Ectodermal cell (in vitro differentiated cells): Measurements from ENCODE around the gene CSAD.

Experiments used
- H3K27ac ChIP-seq: 2 replicates; pipeline ENCODE4 v1.7.0; 2013; ENCODE audit warnings: mild to moderate bottlenecking, low read depth, low read length; ENCODE audit not compliant: insufficient read depth, poor library complexity, severe bottlenecking
- H3K27me3 ChIP-seq: 2 replicates; pipeline ENCODE4 v1.7.0; 2013; ENCODE audit warnings: mild to moderate bottlenecking, low read length; ENCODE audit not compliant: insufficient read depth, control insufficient read depth, poor library complexity, severe bottlenecking
- H3K36me3 ChIP-seq: one replicate; pipeline ENCODE4 v1.7.0; 2013; ENCODE audit warnings: low read length; ENCODE audit not compliant: control insufficient read depth, insufficient read depth
- H3K4me1 ChIP-seq: one replicate; pipeline ENCODE4 v1.7.0; 2013; ENCODE audit warnings: low read length; ENCODE audit not compliant: control insufficient read depth, insufficient read depth
- H3K4me3 ChIP-seq: 2 replicates; pipeline ENCODE4 v1.7.0; 2013; ENCODE audit warnings: low read depth, low read length, control low read depth; ENCODE audit not compliant: insufficient read depth
- H3K9me3 ChIP-seq: 2 replicates; pipeline ENCODE4 v1.7.0; 2013; ENCODE audit warnings: mild to moderate bottlenecking, low read length, moderate library complexity; ENCODE audit not compliant: control insufficient read depth
- WGBS, 2 experiments: methylation state at CpG; one replicate each; pipeline ENCODE4 v1.1.7; 2013; ENCODE audit warnings: missing lambda C conversion rate in 2 of 2; 5-methylcytosine and 5-hydroxymethylcytosine counted together

Gene CSAD

DNA sequence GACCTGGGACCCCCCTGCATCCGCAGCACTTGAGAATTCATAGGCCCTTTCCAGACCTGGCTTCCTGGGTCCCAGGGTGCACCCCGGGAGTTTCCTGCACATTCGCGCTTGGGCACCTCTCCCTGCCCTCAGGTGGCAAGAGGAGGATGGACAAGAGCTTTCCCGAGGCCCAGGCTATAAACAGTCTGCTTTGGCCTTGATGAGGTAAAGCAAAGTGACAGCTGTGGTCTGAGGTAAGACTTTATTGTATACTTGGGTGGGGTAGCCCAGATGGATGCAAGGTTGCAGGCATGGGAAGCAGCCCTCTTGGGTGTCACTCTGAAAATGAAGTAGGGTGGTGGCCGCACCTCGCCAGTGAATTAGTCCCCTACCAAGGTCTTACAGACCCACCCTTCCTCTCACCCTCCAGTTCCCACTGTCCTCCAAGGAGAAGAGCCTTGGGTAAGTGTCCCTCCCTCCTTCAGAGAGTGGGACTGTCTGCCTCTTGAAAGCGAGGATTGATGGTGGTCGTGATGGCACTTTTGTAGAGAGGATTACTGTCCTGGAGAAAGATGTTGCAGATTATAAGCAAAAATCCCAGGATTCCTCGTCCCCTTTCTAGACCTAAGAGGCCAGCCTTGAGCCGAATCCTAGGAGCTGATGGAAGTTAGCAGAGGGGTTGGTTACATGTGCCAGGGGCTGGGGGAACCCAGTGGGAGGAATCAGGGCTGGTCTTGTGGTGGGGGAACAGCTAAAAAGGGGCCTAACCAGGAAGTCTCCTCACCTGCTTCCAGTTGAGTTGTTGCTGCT, 10.6 kb upstream of the CSAD start:
- H3K36me3 ChIP-seq, result peaks cover 17% of the 10 kb centered on the region
- 95 to 96% methylated on average over 11 of the region's 11 CpGs for WGBS, 2 experiments
- H3K27me3 ChIP-seq, result peaks cover 15% of the 10 kb centered on the region
- H3K9me3 ChIP-seq, result no peaks in the 10 kb centered on the region
- no peak overlapping the region for H3K4me3 ChIP-seq
- H3K4me1 ChIP-seq, result peaks cover 3% of the 10 kb centered on the region
- no peak overlapping the region for H3K27ac ChIP-seq

DNA sequence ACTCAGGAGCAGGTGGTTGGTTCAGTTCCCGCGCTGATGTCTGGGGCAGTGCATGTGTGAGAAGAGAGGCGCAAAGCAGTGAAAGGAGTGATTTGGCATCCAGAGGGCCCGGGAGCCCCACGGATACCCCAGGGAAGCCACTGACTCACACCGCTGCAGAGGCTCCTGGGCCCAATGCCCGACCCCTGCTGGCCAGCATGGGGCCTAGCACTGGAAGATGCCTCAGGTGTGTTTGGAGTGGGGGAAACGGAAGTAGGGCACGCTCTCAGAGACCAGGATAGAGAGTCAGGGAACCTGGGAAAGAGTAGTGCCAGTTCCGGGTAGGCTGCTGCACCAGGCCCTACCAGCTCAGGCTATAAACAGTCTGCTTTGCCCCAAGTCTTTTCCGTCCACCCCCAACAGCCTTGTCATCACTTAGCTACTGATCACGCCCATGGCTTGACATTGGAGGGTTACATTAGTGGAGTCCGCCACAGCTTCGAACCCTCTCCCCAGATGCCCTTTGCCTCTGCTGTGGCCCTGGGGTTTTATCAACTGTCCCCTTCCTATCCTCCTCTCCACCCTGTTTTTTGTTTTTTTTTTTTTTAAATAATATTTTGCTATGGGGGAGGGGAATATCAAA, 9.5 kb upstream of the CSAD start:
- 51 to 52% methylated on average over 14 of the region's 14 CpGs for WGBS, 2 experiments
- Histone ChIP-seq H3K27ac (no peak overlapping the region), H3K4me1 (peaks cover 3% of the 10 kb centered on the region), H3K36me3 (peaks cover 27% of the 10 kb centered on the region), H3K27me3 (peaks cover 5% of the 10 kb centered on the region), H3K4me3 (no peak overlapping the region), H3K9me3 (no peaks in the 10 kb centered on the region)

DNA sequence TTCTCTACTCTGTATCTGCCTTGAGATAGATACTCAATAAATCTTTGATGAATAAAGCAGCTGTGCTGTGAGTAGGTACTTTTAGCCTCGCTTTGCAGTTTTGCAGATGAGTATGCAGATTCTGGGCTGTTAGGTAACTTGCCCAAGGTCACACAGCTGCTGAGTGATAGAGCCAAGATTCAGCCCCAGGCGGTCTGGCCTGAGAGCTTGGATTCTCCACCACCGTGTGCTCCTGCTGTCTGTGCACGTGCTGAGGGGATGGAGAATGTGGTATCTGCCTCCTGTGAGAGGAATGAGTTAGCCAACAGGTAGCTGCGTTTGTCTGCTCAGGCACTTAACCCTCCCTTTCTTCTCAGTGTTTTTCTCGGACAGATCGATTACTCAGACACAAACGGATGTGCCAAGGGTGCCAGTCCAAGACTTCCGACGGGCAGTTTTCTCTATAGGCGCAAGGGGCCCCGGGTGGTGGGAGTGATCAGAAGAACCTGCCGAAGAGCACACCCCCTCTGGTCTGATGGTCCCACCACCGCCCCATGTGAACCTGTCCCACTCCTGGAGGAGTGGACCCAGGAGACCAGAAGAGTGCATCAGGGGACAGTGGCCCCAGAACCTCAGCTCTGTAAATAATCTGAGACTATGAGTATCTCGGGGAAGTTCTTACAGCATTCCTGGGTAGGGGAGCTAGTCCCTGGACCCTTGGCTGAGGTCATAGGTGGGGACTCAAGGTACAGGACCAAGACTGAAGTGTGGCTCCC, 6.6 kb upstream of the CSAD start:
- WGBS, 2 experiments, result 94% methylated on average over 15 of the region's 15 CpGs
- Histone ChIP-seq H3K4me1 (peaks cover 12% of the 10 kb centered on the region), H3K4me3 (no peak overlapping the region), H3K9me3 (no peaks in the 10 kb centered on the region), H3K27ac (no peak overlapping the region), H3K36me3 (peaks cover 43% of the 10 kb centered on the region), H3K27me3 (no peaks in the 10 kb centered on the region)

DNA sequence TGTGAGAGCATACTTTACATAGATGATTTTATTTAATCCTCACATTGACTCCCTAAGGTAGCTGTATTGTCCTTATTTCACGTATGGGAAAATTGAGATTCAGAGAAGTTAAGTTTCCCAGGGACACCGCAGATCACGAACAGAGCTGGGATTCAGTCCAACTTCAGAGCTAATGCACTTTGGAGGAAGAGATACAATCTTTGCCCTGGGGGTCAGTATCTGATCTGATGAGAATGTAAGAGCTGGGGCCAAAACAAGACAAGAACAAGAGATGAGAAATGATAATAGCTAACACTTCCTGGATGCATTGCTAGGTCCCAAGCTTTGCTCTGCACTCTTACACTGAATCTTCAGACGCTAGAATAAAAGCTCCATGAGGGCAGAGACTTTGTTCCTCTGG, 6.0 kb upstream of the CSAD start:
- no peaks in the 10 kb centered on the region for H3K27me3 ChIP-seq
- no peak overlapping the region for H3K4me3 ChIP-seq
- no peak overlapping the region for H3K27ac ChIP-seq
- H3K4me1 ChIP-seq, result peaks cover 17% of the 10 kb centered on the region
- H3K36me3 ChIP-seq, result peaks cover 48% of the 10 kb centered on the region
- 94 to 97% methylated on average over 4 of the region's 4 CpGs for WGBS, 2 experiments
- no peaks in the 10 kb centered on the region for H3K9me3 ChIP-seq

DNA sequence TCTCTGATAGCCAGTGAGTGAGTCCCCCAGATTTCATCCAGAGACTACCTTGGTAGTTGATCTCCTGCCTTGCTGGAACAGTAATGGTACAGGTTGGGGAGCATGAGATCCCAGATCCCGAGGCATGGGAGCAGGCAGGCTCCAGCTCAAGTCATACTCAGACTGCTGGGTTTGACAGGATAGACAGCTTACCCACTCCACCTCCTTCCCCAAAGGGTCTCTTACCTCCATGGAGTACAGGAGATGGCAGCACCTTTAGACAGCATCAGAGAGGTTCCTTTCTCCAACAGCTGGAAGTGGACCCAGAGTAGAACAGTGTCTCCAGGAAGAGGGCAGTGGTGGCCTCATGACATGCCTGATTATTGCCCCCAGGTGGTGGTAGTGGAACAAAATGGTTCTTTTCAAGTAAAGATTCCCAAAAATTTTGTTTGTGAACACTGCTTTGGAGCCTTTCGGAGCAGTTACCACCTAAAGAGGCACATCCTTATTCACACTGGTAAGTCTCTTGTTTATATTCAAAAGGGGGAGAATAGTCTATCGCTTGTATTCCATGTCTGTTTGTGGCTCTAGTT, 4.9 kb upstream of the CSAD start:
- H3K4me3 ChIP-seq, result no peak overlapping the region
- H3K4me1 ChIP-seq, result peaks cover 21% of the 10 kb centered on the region
- WGBS, 2 experiments, result 91 to 97% methylated on average over 3 of the region's 3 CpGs
- H3K36me3 ChIP-seq, result peaks cover 48% of the 10 kb centered on the region
- no peaks in the 10 kb centered on the region for H3K9me3 ChIP-seq
- H3K27ac ChIP-seq, result no peak overlapping the region
- H3K27me3 ChIP-seq, result no peaks in the 10 kb centered on the region

DNA sequence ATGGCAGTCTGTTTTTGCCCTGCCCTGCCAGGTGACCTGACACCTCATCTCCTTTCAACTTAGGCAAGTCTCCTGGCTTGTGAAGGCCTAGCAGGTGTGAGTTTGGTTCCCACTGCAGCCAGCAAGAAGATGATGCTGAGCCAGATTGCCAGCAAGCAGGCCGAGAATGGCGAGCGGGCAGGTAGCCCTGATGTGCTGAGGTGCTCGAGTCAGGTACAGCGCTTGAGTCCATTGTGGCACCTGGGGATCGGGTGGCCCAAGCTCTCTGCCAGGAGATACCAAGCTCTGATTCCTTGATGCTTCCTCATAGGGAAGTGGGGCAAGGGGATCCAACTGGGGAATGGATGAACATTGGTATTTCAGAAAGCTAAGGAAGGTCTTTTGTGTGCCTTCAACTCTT, 4.1 kb upstream of the CSAD start:
- Histone ChIP-seq H3K9me3 (no peaks in the 10 kb centered on the region), H3K27me3 (no peaks in the 10 kb centered on the region), H3K4me3 (no peak overlapping the region), H3K4me1 (peaks cover 22% of the 10 kb centered on the region), H3K27ac (no peak overlapping the region), H3K36me3 (peaks cover 48% of the 10 kb centered on the region)
- WGBS, 2 experiments, result 94 to 96% methylated on average over 6 of the region's 6 CpGs

DNA sequence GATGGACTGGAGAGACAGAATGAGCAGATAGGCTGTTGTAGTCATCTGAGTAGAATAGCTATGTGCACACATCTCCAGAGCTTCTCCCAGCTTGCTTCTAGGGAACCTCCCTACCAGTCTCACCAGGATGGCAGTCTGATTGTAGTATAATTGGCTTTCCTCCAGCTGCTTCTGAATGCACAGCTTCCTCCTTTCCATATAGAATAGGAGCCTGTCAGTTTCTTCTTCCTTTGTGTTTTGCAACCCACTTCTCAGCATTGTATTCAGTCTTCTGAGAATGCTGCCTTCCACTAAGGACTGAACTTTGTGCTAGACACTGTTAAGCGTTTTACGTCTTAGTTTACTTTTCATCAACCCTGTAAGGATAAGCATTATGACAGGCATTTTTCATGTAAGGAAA, 2.2 kb upstream of the CSAD start:
- Histone ChIP-seq H3K4me1 (peaks cover 26% of the 10 kb centered on the region), H3K36me3 (peaks cover 48% of the 10 kb centered on the region), H3K4me3 (peak overlapping the region; percentile 8), H3K27me3 (no peaks in the 10 kb centered on the region), H3K27ac (no peak overlapping the region), H3K9me3 (no peaks in the 10 kb centered on the region)
- 92 to 97% methylated on average over 2 of the region's 2 CpGs for WGBS, 2 experiments

DNA sequence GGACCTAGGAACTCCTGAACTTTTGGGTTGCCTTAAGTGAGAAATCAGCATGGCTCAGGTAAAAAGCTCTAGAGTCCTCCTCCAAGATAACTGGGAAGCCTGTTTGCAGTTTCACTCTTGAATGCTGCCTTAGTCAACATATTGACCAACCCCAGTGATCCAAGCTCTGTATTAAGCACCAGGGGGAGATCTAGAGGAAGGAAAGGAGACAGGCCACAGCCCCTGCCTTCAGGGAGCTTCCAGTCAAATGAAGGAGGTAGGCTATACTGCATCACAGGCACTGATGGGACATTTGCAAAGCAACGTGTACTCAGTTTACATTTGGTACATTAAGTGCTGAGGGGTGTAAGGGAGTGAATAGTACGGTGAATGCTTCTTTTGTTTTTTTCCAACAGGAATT, 1.2 kb upstream of the CSAD start:
- H3K36me3 ChIP-seq, result peaks cover 38% of the 10 kb centered on the region
- H3K4me1 ChIP-seq, result peaks cover 26% of the 10 kb centered on the region
- no peaks in the 10 kb centered on the region for H3K9me3 ChIP-seq
- WGBS, 2 experiments, result 94 to 96% methylated on average over 2 of the region's 2 CpGs
- H3K27ac ChIP-seq, result no peak overlapping the region
- H3K27me3 ChIP-seq, result no peaks in the 10 kb centered on the region
- H3K4me3 ChIP-seq, result peak overlapping the region; percentile 71

DNA sequence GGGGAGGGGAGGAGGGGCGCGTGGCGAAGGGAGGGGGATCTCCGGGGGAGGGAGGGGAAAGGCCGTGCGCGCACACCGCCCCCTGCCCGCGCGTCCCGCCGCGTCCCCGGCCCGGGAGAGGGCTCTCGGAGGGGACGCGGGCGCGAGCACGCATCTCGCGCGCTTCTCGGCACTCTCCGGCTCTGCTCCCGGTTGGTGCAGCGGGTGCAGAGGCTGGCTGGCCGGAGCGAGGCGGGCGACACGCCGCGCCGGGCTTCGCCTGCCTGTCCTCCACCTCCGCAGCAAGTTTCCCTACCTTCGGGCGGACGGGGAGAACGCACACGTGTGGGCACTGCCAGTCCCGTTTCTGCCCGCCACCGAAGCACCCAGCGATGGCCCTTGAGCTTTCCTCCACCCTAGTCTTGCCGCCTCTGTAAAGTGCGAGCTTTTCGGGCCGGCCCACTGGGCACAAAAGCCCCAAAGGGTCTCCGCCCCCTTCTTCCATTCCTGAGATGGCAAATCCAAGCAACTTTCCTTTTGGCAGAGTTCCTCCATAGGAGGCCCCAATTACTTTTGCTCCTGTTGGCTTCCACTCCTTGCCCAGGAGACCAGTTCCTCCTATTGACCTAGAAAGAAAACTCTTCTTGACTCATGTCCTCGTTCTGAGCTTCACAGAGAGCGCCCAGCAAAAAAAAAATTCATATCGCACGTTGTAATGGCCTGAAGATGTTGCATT, 363 bp upstream of the CSAD start:
- WGBS, 2 experiments, result 3 to 4% methylated on average over 57 of the region's 57 CpGs
- H3K4me1 ChIP-seq, result peaks cover 26% of the 10 kb centered on the region
- peak overlapping the region; percentile 71 for H3K4me3 ChIP-seq

More for the DNA sequence above, 363 bp upstream of the CSAD start:
- peak overlapping the region; percentile 97 for H3K27ac ChIP-seq
- H3K36me3 ChIP-seq, result peaks cover 30% of the 10 kb centered on the region
- no peaks in the 10 kb centered on the region for H3K9me3 ChIP-seq
- H3K27me3 ChIP-seq, result no peaks in the 10 kb centered on the region
